ENCODE data around the gene XRCC2.

- TF ChIP-seq, protein P1, sequence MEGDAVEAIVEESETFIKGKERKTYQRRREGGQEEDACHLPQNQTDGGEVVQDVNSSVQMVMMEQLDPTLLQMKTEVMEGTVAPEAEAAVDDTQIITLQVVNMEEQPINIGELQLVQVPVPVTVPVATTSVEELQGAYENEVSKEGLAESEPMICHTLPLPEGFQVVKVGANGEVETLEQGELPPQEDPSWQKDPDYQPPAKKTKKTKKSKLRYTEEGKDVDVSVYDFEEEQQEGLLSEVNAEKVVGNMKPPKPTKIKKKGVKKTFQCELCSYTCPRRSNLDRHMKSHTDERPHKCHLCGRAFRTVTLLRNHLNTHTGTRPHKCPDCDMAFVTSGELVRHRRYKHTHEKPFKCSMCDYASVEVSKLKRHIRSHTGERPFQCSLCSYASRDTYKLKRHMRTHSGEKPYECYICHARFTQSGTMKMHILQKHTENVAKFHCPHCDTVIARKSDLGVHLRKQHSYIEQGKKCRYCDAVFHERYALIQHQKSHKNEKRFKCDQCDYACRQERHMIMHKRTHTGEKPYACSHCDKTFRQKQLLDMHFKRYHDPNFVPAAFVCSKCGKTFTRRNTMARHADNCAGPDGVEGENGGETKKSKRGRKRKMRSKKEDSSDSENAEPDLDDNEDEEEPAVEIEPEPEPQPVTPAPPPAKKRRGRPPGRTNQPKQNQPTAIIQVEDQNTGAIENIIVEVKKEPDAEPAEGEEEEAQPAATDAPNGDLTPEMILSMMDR (IDR thresholded peaks at IDR 0.05) = no peak
- TF ChIP-seq EP300 (IDR thresholded peaks at IDR 0.05; ENCODE audit: borderline replicate concordance in 1 of 2, low read depth in 1 of 2, low read length in 1 of 2) (no peak), RFX5 (IDR thresholded peaks at IDR 0.05; ENCODE audit: low read length) (no peak), TAF1 (IDR thresholded peaks at IDR 0.05; ENCODE audit: borderline replicate concordance, low read depth, low read length) (no peak), EZH2phosphoT487 (IDR thresholded peaks at IDR 0.05; ENCODE audit: borderline replicate concordance, low read depth) (no peak), MAX (IDR thresholded peaks at IDR 0.05; ENCODE audit: low read depth) (no peak), NFIC (IDR thresholded peaks at IDR 0.05; ENCODE audit: borderline replicate concordance) (no peak), TCF12 (IDR thresholded peaks at IDR 0.05) (no peak), POLR2AphosphoS5 (IDR thresholded peaks at IDR 0.05; ENCODE audit: low read depth, low read length) (no peak), USF2 (IDR thresholded peaks at IDR 0.05; ENCODE audit: borderline replicate concordance, low read depth, low read length) (no peak), SIN3A (IDR thresholded peaks at IDR 0.05; ENCODE audit: borderline replicate concordance, low read depth, low read length) (no peak)
- TF ChIP-seq, protein P2, sequence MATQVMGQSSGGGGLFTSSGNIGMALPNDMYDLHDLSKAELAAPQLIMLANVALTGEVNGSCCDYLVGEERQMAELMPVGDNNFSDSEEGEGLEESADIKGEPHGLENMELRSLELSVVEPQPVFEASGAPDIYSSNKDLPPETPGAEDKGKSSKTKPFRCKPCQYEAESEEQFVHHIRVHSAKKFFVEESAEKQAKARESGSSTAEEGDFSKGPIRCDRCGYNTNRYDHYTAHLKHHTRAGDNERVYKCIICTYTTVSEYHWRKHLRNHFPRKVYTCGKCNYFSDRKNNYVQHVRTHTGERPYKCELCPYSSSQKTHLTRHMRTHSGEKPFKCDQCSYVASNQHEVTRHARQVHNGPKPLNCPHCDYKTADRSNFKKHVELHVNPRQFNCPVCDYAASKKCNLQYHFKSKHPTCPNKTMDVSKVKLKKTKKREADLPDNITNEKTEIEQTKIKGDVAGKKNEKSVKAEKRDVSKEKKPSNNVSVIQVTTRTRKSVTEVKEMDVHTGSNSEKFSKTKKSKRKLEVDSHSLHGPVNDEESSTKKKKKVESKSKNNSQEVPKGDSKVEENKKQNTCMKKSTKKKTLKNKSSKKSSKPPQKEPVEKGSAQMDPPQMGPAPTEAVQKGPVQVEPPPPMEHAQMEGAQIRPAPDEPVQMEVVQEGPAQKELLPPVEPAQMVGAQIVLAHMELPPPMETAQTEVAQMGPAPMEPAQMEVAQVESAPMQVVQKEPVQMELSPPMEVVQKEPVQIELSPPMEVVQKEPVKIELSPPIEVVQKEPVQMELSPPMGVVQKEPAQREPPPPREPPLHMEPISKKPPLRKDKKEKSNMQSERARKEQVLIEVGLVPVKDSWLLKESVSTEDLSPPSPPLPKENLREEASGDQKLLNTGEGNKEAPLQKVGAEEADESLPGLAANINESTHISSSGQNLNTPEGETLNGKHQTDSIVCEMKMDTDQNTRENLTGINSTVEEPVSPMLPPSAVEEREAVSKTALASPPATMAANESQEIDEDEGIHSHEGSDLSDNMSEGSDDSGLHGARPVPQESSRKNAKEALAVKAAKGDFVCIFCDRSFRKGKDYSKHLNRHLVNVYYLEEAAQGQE (IDR thresholded peaks at IDR 0.05; ENCODE audit: low read depth, low read length) = no peak
These were observed 26.7 kb downstream of the XRCC2 start for GRCh38 chr7:152649220-152649619.

Data from SK-N-SH (cell line).